Measurements from ENCODE around the gene KLHDC10. TPM values are rescaled to one million over a fixed set of nuclear protein-coding genes. Genes with fewer than 3 reads are reported as not detected.
A peak's percentile ranks its signal among the peaks of the same experiment; 100 is the strongest.

Gene KLHDC10
- total RNA-seq, 1 donor from 2014 or later: 35.3 TPM

DNA sequence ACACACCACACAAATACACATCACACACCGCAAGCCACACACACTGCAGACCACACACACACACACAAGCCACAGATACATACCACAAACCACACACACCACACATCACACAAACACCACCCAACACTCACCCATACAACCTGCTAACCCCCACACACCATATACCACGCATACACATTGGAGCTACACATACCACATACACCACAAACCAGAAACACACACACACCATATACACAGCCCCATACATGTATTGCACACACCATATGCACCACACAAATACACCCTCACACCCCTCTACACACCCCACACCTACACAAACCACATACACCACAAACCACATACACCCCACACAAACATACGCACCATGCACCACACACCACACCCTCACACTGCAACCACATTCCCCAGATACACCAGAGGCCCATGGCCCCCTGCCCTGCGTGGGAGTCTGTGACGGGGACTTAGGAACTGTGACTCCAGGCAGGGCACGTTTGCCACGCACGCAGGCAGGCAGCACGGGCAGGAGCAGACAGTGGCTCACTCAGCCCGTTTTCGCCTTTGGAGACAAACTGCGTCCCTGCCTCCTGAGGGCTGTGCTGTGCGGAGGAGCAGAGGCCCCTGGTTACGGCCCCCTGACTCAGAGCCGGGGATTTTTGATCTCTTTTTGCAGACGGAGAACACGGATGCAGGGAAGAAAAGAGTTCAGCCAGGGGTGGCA, 82.3 kb downstream of the KLHDC10 start:
- no peaks in the 10 kb centered on the region for H3K9me3 Mint-ChIP-seq (ENCODE audit: unreplicated experiment)
- peaks cover 2% of the 10 kb centered on the region for H3K36me3 Mint-ChIP-seq (ENCODE audit: unreplicated experiment)
- H3K27ac Mint-ChIP-seq (ENCODE audit: unreplicated experiment): no peak overlapping the region
- H3K4me3 Mint-ChIP-seq (ENCODE audit: unreplicated experiment): no peak overlapping the region
- DNase-seq (ENCODE audit: extremely low spot score, unreplicated experiment): peak; percentile 80
- H3K27me3 Mint-ChIP-seq (ENCODE audit: unreplicated experiment): no peaks in the 10 kb centered on the region
- no peak for TF ChIP-seq CTCF (IDR thresholded peaks at IDR 0.05)
- peaks cover 4% of the 10 kb centered on the region for H3K4me1 Mint-ChIP-seq (ENCODE audit: unreplicated experiment)

DNA sequence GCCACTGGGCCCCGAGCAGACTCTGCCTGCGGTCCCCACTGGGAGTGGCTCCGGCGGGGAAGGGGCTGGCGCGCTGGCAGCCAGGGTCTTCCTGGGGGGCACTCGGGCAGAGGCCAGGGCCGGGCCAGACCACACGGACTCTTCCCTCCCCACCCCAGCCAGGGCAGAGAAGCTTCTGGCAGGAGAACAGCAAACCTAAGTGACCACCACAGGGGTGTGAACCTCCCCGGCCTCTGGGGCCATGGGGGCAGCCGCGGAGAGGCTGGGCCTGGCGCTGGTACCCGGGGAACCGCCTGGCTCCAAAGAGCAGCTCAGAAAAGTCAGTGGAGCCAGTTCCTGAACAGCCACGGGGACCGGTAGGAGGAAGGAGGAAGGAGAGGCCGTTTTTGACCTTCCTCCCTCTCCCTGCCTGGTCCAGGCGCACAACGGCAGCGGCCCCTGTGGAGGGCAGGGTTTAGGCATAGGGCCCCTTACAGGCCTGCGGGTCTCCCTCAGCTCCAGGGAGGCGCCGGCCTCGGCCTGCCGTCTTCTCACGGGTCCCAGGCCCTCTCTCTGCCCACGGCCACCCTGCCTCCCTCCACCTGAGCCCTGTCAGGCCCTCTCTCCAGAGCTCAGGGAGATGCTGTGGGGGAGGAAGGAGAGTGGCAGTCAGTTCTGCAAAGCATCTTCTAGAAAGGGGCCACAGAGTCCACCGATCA, 83.0 kb downstream of the KLHDC10 start:
- H3K27ac Mint-ChIP-seq (ENCODE audit: unreplicated experiment): no peak overlapping the region
- no peaks in the 10 kb centered on the region for H3K9me3 Mint-ChIP-seq (ENCODE audit: unreplicated experiment)
- H3K4me3 Mint-ChIP-seq (ENCODE audit: unreplicated experiment): no peak overlapping the region
- H3K27me3 Mint-ChIP-seq (ENCODE audit: unreplicated experiment): no peaks in the 10 kb centered on the region
- TF ChIP-seq CTCF (IDR thresholded peaks at IDR 0.05): no peak
- H3K36me3 Mint-ChIP-seq (ENCODE audit: unreplicated experiment): peaks cover 7% of the 10 kb centered on the region
- DNase-seq (ENCODE audit: extremely low spot score, unreplicated experiment): peak; percentile 83
- H3K4me1 Mint-ChIP-seq (ENCODE audit: unreplicated experiment): peaks cover 4% of the 10 kb centered on the region

DNA sequence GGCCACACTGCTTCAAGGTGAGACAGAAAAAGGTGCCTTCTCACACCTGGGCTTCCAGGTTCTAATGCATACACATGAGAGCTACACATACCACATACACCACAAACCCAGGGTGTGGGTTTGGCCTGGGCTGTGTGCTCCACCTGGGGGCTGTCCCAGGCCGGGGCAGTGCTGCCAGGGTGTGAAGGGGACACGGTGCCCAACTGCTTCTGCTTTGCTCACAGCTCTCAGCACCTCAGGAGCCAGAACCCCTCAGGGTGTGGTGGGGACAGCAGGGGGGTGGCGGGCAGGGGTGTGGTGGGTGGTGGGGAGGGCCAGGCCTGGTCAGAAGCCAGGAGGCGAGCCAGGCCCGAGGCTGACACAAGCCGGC, 83.8 kb downstream of the KLHDC10 start:
- no peak overlapping the region for H3K27ac Mint-ChIP-seq (ENCODE audit: unreplicated experiment)
- H3K27me3 Mint-ChIP-seq (ENCODE audit: unreplicated experiment): no peaks in the 10 kb centered on the region
- H3K4me1 Mint-ChIP-seq (ENCODE audit: unreplicated experiment): peaks cover 3% of the 10 kb centered on the region
- H3K4me3 Mint-ChIP-seq (ENCODE audit: unreplicated experiment): no peak overlapping the region
- no peaks in the 10 kb centered on the region for H3K9me3 Mint-ChIP-seq (ENCODE audit: unreplicated experiment)
- peak; percentile 66 for DNase-seq (ENCODE audit: extremely low spot score, unreplicated experiment)
- H3K36me3 Mint-ChIP-seq (ENCODE audit: unreplicated experiment): peaks cover 10% of the 10 kb centered on the region
- TF ChIP-seq CTCF (IDR thresholded peaks at IDR 0.05): no peak

DNA sequence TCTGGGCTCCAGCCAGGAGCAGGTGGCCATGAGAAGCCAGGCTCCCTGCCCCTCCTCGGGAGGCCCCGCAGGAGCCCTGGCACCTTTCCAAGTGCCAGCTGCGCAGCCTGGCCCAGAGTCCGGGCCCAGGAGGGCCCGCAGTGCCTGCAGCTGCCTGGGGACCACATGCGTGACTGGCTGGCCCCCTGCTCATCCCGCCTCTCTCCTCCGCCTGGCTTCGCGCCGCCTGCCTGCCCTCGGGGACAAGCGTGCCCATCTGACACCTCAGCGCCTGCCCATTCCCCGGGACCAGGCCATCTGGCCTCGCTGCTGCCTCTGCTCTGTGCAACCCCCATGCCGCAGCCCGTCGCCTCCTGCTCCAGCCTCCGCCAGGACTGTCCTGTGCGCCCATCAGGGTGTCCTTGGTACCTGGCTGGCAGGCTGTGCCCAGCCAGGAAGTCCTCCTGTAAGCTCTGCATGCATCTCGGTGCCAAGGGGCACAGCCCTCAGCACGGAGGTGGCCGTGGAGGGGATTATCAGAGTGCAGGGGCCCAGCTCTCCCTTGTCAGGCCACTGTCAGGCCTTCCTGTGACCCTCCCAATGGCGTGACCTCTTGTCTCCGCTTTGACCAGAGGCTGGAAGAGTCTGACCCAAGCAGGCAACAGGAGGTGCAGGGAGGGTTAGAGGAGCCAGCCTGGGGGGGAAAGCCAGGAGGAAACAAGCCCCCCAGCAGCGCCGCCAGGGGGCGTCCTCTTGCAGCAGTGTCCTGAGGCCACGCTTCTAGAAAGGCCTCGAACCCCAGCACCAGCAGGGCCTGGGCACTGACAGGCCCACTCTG, 84.4 kb downstream of the KLHDC10 start:
- no peaks in the 10 kb centered on the region for H3K27me3 Mint-ChIP-seq (ENCODE audit: unreplicated experiment)
- peaks cover 2% of the 10 kb centered on the region for H3K4me1 Mint-ChIP-seq (ENCODE audit: unreplicated experiment)
- H3K36me3 Mint-ChIP-seq (ENCODE audit: unreplicated experiment): peaks cover 15% of the 10 kb centered on the region
- no peaks in the 10 kb centered on the region for H3K9me3 Mint-ChIP-seq (ENCODE audit: unreplicated experiment)
- no peak overlapping the region for H3K27ac Mint-ChIP-seq (ENCODE audit: unreplicated experiment)
- TF ChIP-seq CTCF (IDR thresholded peaks at IDR 0.05): peak; percentile 21
- no peak overlapping the region for H3K4me3 Mint-ChIP-seq (ENCODE audit: unreplicated experiment)
- peak; percentile 85 for DNase-seq (ENCODE audit: extremely low spot score, unreplicated experiment)

GRCh38 chr7:130156140-130156539, 85.8 kb downstream of the KLHDC10 start:
- no peak overlapping the region for H3K4me3 Mint-ChIP-seq (ENCODE audit: unreplicated experiment)
- peak; percentile 64 for DNase-seq (ENCODE audit: extremely low spot score, unreplicated experiment)
- H3K36me3 Mint-ChIP-seq (ENCODE audit: unreplicated experiment): peaks cover 25% of the 10 kb centered on the region
- H3K27ac Mint-ChIP-seq (ENCODE audit: unreplicated experiment): no peak overlapping the region
- TF ChIP-seq CTCF (IDR thresholded peaks at IDR 0.05): no peak
- peaks cover 2% of the 10 kb centered on the region for H3K4me1 Mint-ChIP-seq (ENCODE audit: unreplicated experiment)
- peaks cover 7% of the 10 kb centered on the region for H3K9me3 Mint-ChIP-seq (ENCODE audit: unreplicated experiment)
- no peaks in the 10 kb centered on the region for H3K27me3 Mint-ChIP-seq (ENCODE audit: unreplicated experiment)
